ENCODE results near the gene TMEM86B.

The TMEM86B gene

DNA sequence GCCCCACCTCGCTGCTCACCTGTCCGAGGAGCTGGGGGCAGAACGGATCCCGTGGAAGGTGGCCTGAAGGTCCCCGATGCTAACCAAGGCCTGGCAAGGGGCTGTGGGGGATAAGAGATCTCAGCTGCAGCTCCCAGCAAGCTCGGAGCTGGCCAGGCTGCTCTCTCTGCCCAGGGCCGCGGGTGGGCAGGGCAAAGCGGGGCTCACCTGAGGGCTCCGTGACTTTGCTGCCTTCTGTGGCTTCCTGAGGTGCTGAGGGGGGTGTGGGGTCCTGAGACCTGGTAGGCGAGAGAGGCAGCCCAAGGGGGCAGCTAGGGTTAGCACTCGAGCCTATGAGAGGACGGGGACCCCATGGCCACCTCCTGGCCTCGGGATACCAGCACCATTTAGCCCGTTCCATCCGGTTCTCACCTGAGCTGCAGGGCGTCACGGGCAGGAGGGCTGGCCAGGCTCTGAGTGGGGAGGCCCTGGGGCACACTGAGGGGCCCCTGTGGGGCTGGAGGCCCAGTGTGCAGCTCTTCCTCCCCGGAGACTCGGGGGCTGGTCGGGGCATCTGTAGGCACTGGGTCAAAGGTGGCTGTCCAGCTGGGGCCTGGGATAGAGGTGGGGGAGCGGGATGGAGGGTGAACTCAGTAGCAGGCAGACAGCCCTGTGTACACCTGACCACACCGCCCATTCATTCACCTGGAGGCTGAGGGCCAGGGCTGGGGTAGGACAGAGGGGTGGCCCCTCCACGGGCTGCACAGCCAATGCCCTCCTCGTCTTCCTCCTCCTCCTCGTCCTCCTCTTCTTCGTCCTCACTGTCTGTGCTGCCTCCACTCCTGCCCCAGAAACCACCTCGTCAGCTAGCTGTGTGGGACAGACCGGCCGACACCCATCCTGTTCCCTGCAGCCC lies 3.1 kb upstream of the TMEM86B start:
- DNase-seq (ENCODE audit: insufficient read length, low spot score) (no peak), FAIRE-seq (no peak)
- TF ChIP-seq POLR2A (IDR thresholded peaks at IDR 0.05; ENCODE audit: low read depth, low read length) (no peak), SPI1 (IDR thresholded peaks at IDR 0.05; ENCODE audit: low read depth, low read length) (no peak), POLR2AphosphoS5 (IDR thresholded peaks at IDR 0.05; ENCODE audit: low read depth, low read length) (no peak), POU2F2 (IDR thresholded peaks at IDR 0.05; ENCODE audit: low read depth, low read length) (no peak), TAF1 (IDR thresholded peaks at IDR 0.05; ENCODE audit: low read depth, low read length) (no peak), PAX5 (IDR thresholded peaks at IDR 0.05; ENCODE audit: insufficient read depth, low read length, severe bottlenecking) (no peak)

- DNase-seq (ENCODE audit: insufficient read length, low spot score) (no peak), FAIRE-seq (no peak)
- TF ChIP-seq TAF1 (IDR thresholded peaks at IDR 0.05; ENCODE audit: low read depth, low read length) (no peak), POLR2AphosphoS5 (IDR thresholded peaks at IDR 0.05; ENCODE audit: low read depth, low read length) (no peak), POU2F2 (IDR thresholded peaks at IDR 0.05; ENCODE audit: low read depth, low read length) (no peak), SPI1 (IDR thresholded peaks at IDR 0.05; ENCODE audit: low read depth, low read length) (no peak), POLR2A (IDR thresholded peaks at IDR 0.05; ENCODE audit: low read depth, low read length) (no peak), PAX5 (IDR thresholded peaks at IDR 0.05; ENCODE audit: insufficient read depth, low read length, severe bottlenecking) (no peak)
Measured at GRCh38 chr19:55230780-55231179, 2.2 kb upstream of the TMEM86B start.

DNA sequence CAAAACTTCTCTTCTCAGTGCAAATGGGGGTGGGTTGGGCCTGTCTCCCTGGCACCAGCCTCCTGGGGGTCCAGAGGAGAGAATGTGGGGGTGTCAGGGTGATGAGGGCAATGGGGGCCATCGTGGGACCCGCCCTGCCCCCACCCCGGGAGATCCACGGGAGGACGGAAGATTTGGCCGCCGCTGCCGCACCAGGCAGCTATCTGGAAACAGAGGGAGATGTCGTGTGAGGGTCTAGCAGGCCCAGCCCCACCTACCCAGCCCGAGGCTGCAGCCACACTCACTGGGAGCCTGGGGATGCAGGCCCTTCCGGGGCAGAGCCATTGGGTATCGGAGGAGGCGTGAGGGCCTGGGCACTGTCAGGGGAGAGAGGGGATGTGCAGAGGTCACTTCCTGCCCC lies 1.8 kb upstream of the TMEM86B start:
- DNase-seq (ENCODE audit: insufficient read length, low spot score) (no peak), FAIRE-seq (no peak)
- TF ChIP-seq POU2F2 (IDR thresholded peaks at IDR 0.05; ENCODE audit: low read depth, low read length) (no peak), POLR2A (IDR thresholded peaks at IDR 0.05; ENCODE audit: low read depth, low read length) (no peak), POLR2AphosphoS5 (IDR thresholded peaks at IDR 0.05; ENCODE audit: low read depth, low read length) (no peak)

GRCh38 chr19:55229789-55230182 lies 1.2 kb upstream of the TMEM86B start:
- FAIRE-seq (no peak), DNase-seq (ENCODE audit: insufficient read length, low spot score) (no peak)
- TF ChIP-seq PAX5 (IDR thresholded peaks at IDR 0.05; ENCODE audit: insufficient read depth, low read length, severe bottlenecking), result no peak
- no peak for TF ChIP-seq SPI1 (IDR thresholded peaks at IDR 0.05; ENCODE audit: low read depth, low read length)
- no peak for TF ChIP-seq POU2F2 (IDR thresholded peaks at IDR 0.05; ENCODE audit: low read depth, low read length)
- no peak for TF ChIP-seq TAF1 (IDR thresholded peaks at IDR 0.05; ENCODE audit: low read depth, low read length)
- TF ChIP-seq POLR2AphosphoS5 (IDR thresholded peaks at IDR 0.05; ENCODE audit: low read depth, low read length), result no peak
- TF ChIP-seq POLR2A (IDR thresholded peaks at IDR 0.05; ENCODE audit: low read depth, low read length), result no peak

DNA sequence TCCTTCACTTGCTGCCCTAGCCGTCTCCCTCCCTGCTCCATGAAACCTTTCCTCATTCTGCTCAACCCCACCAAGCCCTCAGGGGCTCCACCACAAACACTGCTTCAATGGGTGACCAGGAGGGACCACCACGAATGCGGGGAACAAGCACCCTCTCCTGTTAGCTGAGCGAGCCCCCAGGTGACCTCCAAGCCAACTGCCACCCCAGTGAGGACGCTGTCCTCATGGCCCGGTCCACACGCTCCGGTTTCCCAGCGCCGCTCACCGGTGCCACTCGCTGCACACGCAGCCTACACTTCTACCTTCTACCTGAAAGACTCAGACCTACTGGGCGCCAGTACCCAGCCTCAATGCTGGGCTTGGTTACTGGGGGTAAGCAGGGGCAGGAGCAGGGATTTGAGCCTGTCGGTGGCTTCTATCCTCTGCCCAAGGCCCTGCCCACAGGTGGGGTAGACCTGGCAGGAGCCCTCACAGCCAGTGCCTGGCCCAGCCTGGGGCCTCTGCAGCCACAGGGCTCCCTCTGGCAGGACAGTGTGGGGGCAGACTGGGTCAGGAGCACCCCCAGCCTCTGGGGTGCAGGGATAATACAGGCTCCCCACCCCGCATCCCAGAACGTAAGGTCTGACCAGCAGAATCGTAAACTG lies 704 bp upstream of the TMEM86B start:
- FAIRE-seq (no peak), DNase-seq (ENCODE audit: insufficient read length, low spot score) (no peak)
- TF ChIP-seq POLR2AphosphoS5 (IDR thresholded peaks at IDR 0.05; ENCODE audit: low read depth, low read length) (no peak), SPI1 (IDR thresholded peaks at IDR 0.05; ENCODE audit: low read depth, low read length) (no peak), TAF1 (IDR thresholded peaks at IDR 0.05; ENCODE audit: low read depth, low read length) (no peak), POLR2A (IDR thresholded peaks at IDR 0.05; ENCODE audit: low read depth, low read length) (no peak)

DNA sequence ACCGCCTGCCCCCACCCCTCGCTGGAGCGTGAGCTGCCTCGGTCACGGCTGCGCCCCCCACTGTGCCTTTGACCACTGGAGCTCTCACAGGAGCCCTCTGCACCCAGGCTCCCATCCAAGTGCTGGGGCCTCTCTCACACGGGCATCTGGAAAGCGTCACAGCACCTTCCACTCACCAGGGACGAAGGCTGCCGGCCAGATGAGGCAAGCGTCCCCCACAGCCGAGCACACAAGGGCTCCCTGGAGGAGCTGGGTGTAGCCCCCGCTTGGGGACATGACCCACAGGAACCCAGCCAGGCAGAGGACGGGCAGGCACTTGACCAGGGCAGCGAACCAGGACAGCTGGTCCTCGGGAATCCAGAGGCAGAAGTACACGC lies 560 bp downstream of the TMEM86B start:
- FAIRE-seq (no peak), DNase-seq (ENCODE audit: insufficient read length, low spot score) (no peak)
- no peak for TF ChIP-seq PAX5 (IDR thresholded peaks at IDR 0.05; ENCODE audit: insufficient read depth, low read length, severe bottlenecking)
- TF ChIP-seq POU2F2 (IDR thresholded peaks at IDR 0.05; ENCODE audit: low read depth, low read length), result no peak
- TF ChIP-seq POLR2A (IDR thresholded peaks at IDR 0.05; ENCODE audit: low read depth, low read length), result no peak; the same call in 1 of the 2 replicates
- no peak for TF ChIP-seq TAF1 (IDR thresholded peaks at IDR 0.05; ENCODE audit: low read depth, low read length)
- no peak for TF ChIP-seq POLR2AphosphoS5 (IDR thresholded peaks at IDR 0.05; ENCODE audit: low read depth, low read length)
- no peak for TF ChIP-seq SPI1 (IDR thresholded peaks at IDR 0.05; ENCODE audit: low read depth, low read length)

GRCh38 chr19:55227241-55228014 lies 1.1 kb downstream of the TMEM86B start:
- FAIRE-seq (no peak), DNase-seq (ENCODE audit: insufficient read length, low spot score) (no peak)
- TF ChIP-seq POLR2AphosphoS5 (IDR thresholded peaks at IDR 0.05; ENCODE audit: low read depth, low read length) (no peak), POU2F2 (IDR thresholded peaks at IDR 0.05; ENCODE audit: low read depth, low read length) (no peak), PAX5 (IDR thresholded peaks at IDR 0.05; ENCODE audit: insufficient read depth, low read length, severe bottlenecking) (no peak), TAF1 (IDR thresholded peaks at IDR 0.05; ENCODE audit: low read depth, low read length) (no peak), POLR2A (IDR thresholded peaks at IDR 0.05; ENCODE audit: low read depth, low read length) (no peak; the same call in 1 of the 2 replicates), SPI1 (IDR thresholded peaks at IDR 0.05; ENCODE audit: low read depth, low read length) (no peak)

DNA sequence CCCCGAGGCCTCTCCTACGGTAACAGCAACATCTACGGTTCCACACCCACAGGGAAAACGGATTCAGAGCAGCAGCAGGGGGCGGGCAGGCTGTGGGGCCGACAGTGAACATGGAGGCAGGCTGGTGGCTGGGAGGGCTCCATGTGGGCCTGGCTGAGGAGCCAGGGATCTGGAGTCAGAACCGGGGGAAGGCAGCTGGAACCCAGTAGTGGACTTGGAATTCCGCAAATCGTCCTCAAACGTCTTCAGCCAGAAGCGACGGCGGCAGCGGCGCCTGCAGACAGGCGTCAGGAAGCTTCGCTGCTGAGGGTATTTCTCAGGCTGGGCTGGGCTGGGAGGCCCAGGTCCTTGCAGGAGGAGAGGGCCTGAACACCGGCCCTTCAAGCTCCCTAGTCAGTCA lies 1.8 kb downstream of the TMEM86B start:
- no peak for FAIRE-seq

GRCh38 chr19:55226273-55226672 lies 2.3 kb downstream of the TMEM86B start:
- FAIRE-seq (no peak), DNase-seq (ENCODE audit: insufficient read length, low spot score) (no peak)
- TF ChIP-seq POU2F2 (IDR thresholded peaks at IDR 0.05; ENCODE audit: low read depth, low read length) (no peak), POLR2A (IDR thresholded peaks at IDR 0.05; ENCODE audit: low read depth, low read length) (no peak), TAF1 (IDR thresholded peaks at IDR 0.05; ENCODE audit: low read depth, low read length) (no peak), SPI1 (IDR thresholded peaks at IDR 0.05; ENCODE audit: low read depth, low read length) (no peak), POLR2AphosphoS5 (IDR thresholded peaks at IDR 0.05; ENCODE audit: low read depth, low read length) (no peak), PAX5 (IDR thresholded peaks at IDR 0.05; ENCODE audit: insufficient read depth, low read length, severe bottlenecking) (no peak)

More for the DNA sequence above, 1.8 kb downstream of the TMEM86B start:
- DNase-seq (ENCODE audit: insufficient read length, low spot score), result no peak
- TF ChIP-seq POLR2A (IDR thresholded peaks at IDR 0.05; ENCODE audit: low read depth, low read length), result no peak
- no peak for TF ChIP-seq POLR2AphosphoS5 (IDR thresholded peaks at IDR 0.05; ENCODE audit: low read depth, low read length)
- no peak for TF ChIP-seq SPI1 (IDR thresholded peaks at IDR 0.05; ENCODE audit: low read depth, low read length)
- TF ChIP-seq PAX5 (IDR thresholded peaks at IDR 0.05; ENCODE audit: insufficient read depth, low read length, severe bottlenecking), result no peak
- no peak for TF ChIP-seq TAF1 (IDR thresholded peaks at IDR 0.05; ENCODE audit: low read depth, low read length)
- no peak for TF ChIP-seq POU2F2 (IDR thresholded peaks at IDR 0.05; ENCODE audit: low read depth, low read length)
